Neutrophil (primary cell): ENCODE data around the gene TMEM144.

Experiments
- H3K27ac ChIP-seq: fragments of 200-600 bp; sonication (generic); 2 replicates; pipeline ENCODE4 v1.5.1; 2016; ENCODE audit warnings: mild to moderate bottlenecking, moderate library complexity
- H3K27me3 ChIP-seq: fragments of 200-600 bp; sonication (generic); 2 replicates; pipeline ENCODE4 v1.6.0; 2016; ENCODE audit warnings: mild to moderate bottlenecking
- H3K36me3 ChIP-seq: fragments of 200-600 bp; sonication (generic); 2 replicates; pipeline ENCODE4 v1.5.1; 2017
- H3K4me1 ChIP-seq, 2 experiments: fragments of 200-600 bp in 1 of 2; sonication (generic) in 1 of 2; 1 replicate in 1 of 2; 2 replicates in 1 of 2; pipeline versions ENCODE4 v1.5.1 to v1.6.1; 2013 to 2016; ENCODE audit warnings: low read depth in 1 of 2, low read length in 1 of 2, mild to moderate bottlenecking in 1 of 2, moderate library complexity in 1 of 2; ENCODE audit not compliant: control insufficient read depth in 1 of 2, insufficient read depth in 1 of 2
- H3K4me3 ChIP-seq, 2 experiments: fragments of 200-600 bp in 1 of 2; sonication (generic) in 1 of 2; 1 replicate in 1 of 2; 2 replicates in 1 of 2; pipeline ENCODE4 v1.5.1; 2013 to 2016; ENCODE audit warnings: low read depth in 1 of 2, low read length in 1 of 2, mild to moderate bottlenecking in 1 of 2, moderate library complexity in 1 of 2
- H3K9me3 ChIP-seq: fragments of 200-600 bp; sonication (generic); 2 replicates; pipeline ENCODE4 v1.5.1; 2016
- TF ChIP-seq, protein P1 (sequence below): fragments of 200-600 bp; sonication (generic); IDR thresholded peaks from 2 replicates; pipeline ENCODE4 v1.5.1; 2016; ENCODE audit warnings: antibody characterized with exemption

TMEM144 gene

DNA sequence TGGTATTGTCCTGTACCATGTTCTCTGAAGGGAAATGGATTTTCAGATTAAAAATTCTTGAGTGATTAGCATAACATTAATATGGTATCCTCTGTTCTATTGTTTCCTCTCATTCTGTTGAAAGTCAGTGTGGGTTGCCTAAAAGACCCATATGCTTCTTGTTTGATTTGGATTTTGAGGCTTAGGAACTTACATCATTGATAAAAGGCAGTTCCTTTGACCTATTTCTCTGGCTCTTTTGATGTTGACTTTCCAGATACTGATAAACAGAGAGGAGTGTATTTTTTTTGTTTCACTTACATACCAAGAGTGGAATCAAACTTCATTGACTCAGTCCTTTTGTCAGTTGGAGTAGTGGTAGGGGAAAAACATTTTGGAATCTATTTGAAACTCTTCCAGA, 32.8 kb downstream of the TMEM144 start:
- TF ChIP-seq, protein P1, sequence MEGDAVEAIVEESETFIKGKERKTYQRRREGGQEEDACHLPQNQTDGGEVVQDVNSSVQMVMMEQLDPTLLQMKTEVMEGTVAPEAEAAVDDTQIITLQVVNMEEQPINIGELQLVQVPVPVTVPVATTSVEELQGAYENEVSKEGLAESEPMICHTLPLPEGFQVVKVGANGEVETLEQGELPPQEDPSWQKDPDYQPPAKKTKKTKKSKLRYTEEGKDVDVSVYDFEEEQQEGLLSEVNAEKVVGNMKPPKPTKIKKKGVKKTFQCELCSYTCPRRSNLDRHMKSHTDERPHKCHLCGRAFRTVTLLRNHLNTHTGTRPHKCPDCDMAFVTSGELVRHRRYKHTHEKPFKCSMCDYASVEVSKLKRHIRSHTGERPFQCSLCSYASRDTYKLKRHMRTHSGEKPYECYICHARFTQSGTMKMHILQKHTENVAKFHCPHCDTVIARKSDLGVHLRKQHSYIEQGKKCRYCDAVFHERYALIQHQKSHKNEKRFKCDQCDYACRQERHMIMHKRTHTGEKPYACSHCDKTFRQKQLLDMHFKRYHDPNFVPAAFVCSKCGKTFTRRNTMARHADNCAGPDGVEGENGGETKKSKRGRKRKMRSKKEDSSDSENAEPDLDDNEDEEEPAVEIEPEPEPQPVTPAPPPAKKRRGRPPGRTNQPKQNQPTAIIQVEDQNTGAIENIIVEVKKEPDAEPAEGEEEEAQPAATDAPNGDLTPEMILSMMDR: no peak
- Histone ChIP-seq H3K36me3 (peaks cover 4% of the 10 kb centered on the region), H3K4me3 (no peak overlapping the region), H3K27me3 (no peaks in the 10 kb centered on the region), H3K9me3 (no peaks in the 10 kb centered on the region), H3K27ac (no peak overlapping the region), H3K4me1 (no peaks in the 10 kb centered on the region)

GRCh38 chr4:158250321-158250720, 40.0 kb downstream of the TMEM144 start:
- no peaks in the 10 kb centered on the region for H3K9me3 ChIP-seq
- no peaks in the 10 kb centered on the region for H3K36me3 ChIP-seq
- TF ChIP-seq, protein P1: no peak
- no peak overlapping the region for H3K4me3 ChIP-seq
- H3K27me3 ChIP-seq: no peaks in the 10 kb centered on the region
- H3K27ac ChIP-seq: no peak overlapping the region
- H3K4me1 ChIP-seq: peaks cover 0 to 3% of the 10 kb centered on the region in 2 experiments

DNA sequence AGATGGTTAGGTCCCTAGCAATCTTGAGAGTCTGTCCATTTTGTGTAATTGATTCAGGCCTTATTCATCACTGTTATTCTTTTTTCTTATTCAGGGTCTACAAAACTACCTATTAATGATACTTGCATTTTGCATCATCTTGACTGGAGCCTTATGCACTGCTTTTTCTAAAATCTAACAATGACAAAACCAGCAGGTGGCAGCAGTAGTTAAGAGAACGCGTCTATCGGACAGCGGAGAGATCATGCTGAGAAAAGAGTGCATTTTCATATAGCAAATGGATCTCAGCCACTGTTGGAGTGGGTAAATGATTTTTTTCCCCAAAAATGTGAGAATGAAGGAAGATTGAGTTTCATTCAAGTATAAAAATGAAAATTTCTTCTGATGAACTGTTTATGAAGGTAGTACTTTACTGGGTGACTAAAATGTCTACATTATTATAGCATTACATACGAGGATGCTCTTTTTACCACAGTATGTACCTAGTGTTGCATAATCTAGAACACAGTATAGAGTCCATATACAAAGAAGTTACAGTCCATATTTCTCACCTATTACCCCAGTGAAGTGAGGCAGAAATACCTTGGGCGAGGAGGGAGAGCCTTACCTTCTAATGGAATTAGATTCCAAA, 43.2 kb downstream of the TMEM144 start:
- peaks cover 4 to 7% of the 10 kb centered on the region in 2 experiments for H3K4me1 ChIP-seq
- H3K4me3 ChIP-seq: no peak overlapping the region
- H3K36me3 ChIP-seq: no peaks in the 10 kb centered on the region
- no peak overlapping the region for H3K27ac ChIP-seq
- no peaks in the 10 kb centered on the region for H3K27me3 ChIP-seq
- H3K9me3 ChIP-seq: no peaks in the 10 kb centered on the region
- TF ChIP-seq, protein P1: no peak

DNA sequence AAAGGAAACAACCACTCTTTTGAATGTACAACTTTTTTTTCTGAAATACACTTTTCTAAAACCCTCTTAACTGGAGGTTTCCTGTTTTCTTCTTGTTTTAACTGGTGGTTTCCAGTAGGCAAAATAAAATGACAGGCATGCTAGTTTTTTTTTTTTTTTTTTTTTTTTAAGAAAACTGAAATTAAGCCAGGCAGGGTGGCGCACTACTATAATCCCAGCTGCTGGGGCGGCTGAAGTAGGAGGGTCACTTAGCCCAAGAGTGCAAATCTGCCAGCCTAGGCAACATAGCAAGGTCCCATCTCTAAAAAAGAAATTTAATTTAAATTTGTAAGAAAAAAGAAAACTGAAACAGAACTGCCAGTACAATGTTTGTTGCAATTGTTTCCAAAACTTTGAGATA, 44.0 kb downstream of the TMEM144 start:
- Histone ChIP-seq H3K4me1 (peaks cover 4 to 7% of the 10 kb centered on the region in 2 experiments), H3K4me3 (no peak overlapping the region), H3K36me3 (no peaks in the 10 kb centered on the region), H3K9me3 (no peaks in the 10 kb centered on the region), H3K27ac (no peak overlapping the region), H3K27me3 (no peaks in the 10 kb centered on the region)
- TF ChIP-seq, protein P1: no peak

- H3K27me3 ChIP-seq: no peaks in the 10 kb centered on the region
- H3K9me3 ChIP-seq: no peaks in the 10 kb centered on the region
- TF ChIP-seq, protein P1: peak; percentile 45
- H3K36me3 ChIP-seq: no peaks in the 10 kb centered on the region
- H3K4me3 ChIP-seq: no peak overlapping the region
- H3K27ac ChIP-seq: no peak overlapping the region
- peaks cover 4% of the 10 kb centered on the region in 2 experiments for H3K4me1 ChIP-seq
Observed at GRCh38 chr4:158255727-158256324, 45.5 kb downstream of the TMEM144 start.
